GM21381 (cell line): ENCODE measurements around the gene QRFP.

Experiments
- ATAC-seq: cut with Tn5 transposase; IDR thresholded peaks from one replicate; pipeline ENCODE4 v1.9.1; 2021; ENCODE audit warnings: mild to moderate bottlenecking, moderate library complexity; ENCODE audit not compliant: unreplicated experiment

Gene QRFP

GRCh38 chr9:130905125-130905901 is 8.7 kb upstream of the QRFP start:
- ATAC-seq = no peak

DNA sequence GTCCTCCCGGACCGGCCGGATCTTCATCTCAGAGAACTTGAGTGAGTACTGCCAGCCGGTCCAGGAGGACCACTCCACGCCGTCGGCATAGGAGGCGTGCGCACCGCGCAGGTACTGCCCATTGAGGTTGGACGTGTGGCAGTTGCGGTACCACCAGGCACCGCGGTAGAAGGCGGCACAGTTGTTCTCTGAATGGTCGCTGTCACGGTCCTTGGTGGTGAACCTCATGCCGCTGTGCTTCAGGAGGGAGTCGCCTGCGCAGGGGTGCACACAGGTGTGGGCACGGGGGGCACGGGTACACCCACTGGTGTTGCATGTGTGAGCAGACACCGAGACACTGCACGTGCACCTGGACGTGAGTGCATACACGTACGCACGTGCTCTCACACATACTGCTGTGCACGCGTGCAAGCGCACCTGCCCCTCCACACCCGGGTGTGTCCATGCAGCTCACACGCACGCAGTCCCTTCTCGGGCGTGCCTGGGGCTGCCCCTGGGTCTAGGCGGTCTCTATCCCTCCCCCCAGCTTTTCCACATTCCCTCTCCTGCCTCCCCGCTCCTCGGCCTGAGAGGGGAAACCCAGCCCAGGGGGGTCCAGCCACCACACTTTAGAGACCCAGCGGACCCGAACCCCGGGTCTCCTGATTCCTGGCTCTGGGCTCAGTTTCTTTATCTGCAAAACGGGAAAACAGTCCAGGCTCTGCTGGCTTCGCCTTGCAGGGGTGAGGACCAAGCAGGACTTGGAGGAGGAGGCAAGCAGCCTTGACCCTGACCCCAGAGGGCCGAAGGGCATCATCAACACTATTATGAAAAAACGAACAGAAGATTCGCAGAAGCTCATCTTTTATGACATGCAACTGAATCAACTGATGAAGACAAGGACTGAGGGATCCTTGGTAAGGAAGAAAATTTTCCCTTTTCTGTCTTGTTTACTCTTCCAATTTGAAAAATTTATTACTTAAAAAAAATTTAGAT is 7.7 kb upstream of the QRFP start:
- ATAC-seq = no peak

- ATAC-seq = no peak
These were observed 6.8 kb upstream of the QRFP start for GRCh38 chr9:130903194-130904069.

- ATAC-seq = no peak
These were observed 5.9 kb upstream of the QRFP start for GRCh38 chr9:130902204-130903185.

- ATAC-seq = no peak
These were observed 5.0 kb upstream of the QRFP start for GRCh38 chr9:130901498-130902203.

DNA sequence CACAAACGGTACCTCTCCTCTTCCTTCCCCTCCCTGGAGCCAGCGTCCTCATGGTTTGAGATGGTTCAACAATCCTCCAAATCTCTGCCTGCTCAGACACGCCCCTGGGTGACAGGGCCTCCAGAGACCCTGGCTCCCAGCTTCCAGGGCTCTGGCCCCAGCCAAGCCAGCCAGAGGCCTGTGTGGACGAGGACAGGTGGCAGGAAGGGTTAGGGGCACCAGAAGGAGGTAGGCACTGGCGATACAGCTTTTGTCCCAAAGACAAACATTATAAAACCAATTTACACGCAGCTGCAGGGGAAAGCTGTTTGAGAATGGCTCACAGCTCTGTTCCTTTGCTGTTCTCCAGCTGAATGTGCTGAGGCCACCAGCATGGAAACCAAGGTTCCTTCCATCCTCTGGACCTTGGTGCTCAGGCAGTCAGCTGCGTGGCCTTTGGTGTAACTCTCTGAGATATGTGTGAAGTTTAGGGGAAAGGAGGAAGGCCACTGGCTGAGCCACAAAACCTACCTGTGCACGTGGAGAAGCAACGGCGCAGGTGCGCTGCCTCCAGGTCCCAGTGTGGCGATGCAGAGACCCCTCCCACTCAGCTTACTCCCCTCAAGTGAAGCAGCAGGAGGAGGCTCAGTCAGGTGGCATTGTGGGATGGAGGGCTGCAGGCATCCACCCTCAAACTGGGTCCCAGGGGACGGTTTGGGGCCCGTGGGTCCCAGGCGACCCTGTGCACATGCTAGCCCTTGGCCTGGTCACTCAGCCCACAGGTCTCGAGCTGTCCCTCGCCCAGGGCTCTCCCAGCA is 4.3 kb upstream of the QRFP start:
- ATAC-seq = no peak

- ATAC-seq = no peak
These were observed 2.6 kb upstream of the QRFP start for GRCh38 chr9:130899051-130899748.

GRCh38 chr9:130898552-130898852 is 1.9 kb upstream of the QRFP start:
- ATAC-seq = no peak

GRCh38 chr9:130897848-130898551 is 1.4 kb upstream of the QRFP start:
- no peak for ATAC-seq

- ATAC-seq = no peak
These were observed 616 bp upstream of the QRFP start for GRCh38 chr9:130897105-130897751.

- ATAC-seq = no peak
These were observed 955 bp downstream of the QRFP start for GRCh38 chr9:130895481-130896232.

DNA sequence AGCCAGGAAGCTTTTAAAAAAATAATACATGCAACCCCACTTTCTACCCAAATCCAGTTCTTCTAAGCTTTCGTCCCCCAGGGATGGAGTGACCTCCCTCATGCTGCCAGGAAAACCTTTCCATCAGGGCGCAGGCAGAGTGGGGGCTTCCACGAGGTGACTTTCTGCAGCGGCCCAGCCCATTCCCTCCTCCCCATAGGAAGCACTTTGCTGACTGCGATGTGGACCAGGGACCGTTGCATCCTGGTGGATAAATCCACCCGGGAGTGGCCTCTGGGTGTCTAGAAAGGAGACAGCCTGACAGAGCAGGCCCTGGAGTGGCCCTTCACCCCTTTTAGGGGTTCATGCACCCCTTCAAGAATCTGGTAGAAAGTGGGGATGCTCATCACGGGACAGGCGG is 1.6 kb downstream of the QRFP start:
- no peak for ATAC-seq

DNA sequence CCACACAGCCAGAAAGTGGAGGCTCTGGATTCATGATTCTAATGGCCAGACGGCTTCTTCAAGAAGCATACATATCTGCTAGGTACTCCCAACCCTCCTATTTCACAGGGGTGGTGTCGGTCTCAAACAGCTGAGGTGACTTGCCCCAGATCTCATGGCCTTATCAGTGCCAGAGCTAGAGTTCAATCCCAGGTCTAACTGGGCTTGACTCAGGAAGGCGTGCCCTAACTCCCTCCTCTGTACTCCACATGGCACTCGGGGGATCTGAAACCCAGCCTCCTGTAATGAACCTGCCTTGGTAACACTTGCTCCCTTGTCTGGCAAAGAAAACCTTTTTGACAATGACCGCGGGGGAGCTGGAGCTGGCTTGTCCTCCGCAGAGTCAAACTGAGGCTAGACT is 2.1 kb downstream of the QRFP start:
- no peak for ATAC-seq

GRCh38 chr9:130893341-130894101 is 3.1 kb downstream of the QRFP start:
- ATAC-seq = no peak
